HepG2 (cell line): Measurements from ENCODE around the gene SMOC1. TPM values are rescaled to one million over a fixed set of nuclear protein-coding genes. Genes with fewer than 3 reads are reported as not detected.

Source experiments
- AKAP8 ChIP-seq: sonication (generic); formaldehyde crosslinking; IDR thresholded peaks from 2 replicates; pipeline ENCODE4 v1.5.1; 2020; ENCODE audit warnings: mild to moderate bottlenecking, missing genetic modification reagents
- ATF7-NPFF ChIP-seq: sonication (generic); formaldehyde crosslinking; IDR thresholded peaks from 2 replicates; pipeline ENCODE4 v1.8.1; 2023; ENCODE audit warnings: mild to moderate bottlenecking, low read depth, missing genetic modification reagents, moderate library complexity
- CEBPB ChIP-seq: IDR thresholded peaks from 2 replicates; pipeline ENCODE4 v1.6.1; 2011; ENCODE audit warnings: low read depth, low read length, improper control_type of control experiment, borderline replicate concordance
- ERF ChIP-seq: IDR thresholded peaks from 2 replicates; pipeline ENCODE4 v1.6.1; 2018; ENCODE audit warnings: missing biosample characterization, missing genetic modification reagents
- FIP1L1 ChIP-seq: fragments of 200-400 bp; formaldehyde crosslinking; IDR thresholded peaks from 2 replicates; pipeline ENCODE4 v1.6.1; 2018; ENCODE audit warnings: low read depth, mild to moderate bottlenecking, low read length, moderate library complexity, borderline replicate concordance; ENCODE audit not compliant: insufficient read depth
- FOXA3 ChIP-seq: IDR thresholded peaks from 2 replicates; pipeline ENCODE4 v1.6.1; 2016; ENCODE audit warnings: missing genetic modification reagents, missing compliant biosample characterization
- HMGA1 ChIP-seq: sonication (generic); formaldehyde crosslinking; conservative IDR thresholded peaks from 2 replicates; pipeline ENCODE4 v1.4.0; 2020; ENCODE audit warnings: missing genetic modification reagents
- HNF4A ChIP-seq: sonication (generic); formaldehyde crosslinking; IDR thresholded peaks from 2 replicates; pipeline ENCODE4 v1.4.0; 2020; ENCODE audit warnings: missing genetic modification reagents
- HNRNPUL1 ChIP-seq: fragments of 200-400 bp; formaldehyde crosslinking; IDR thresholded peaks from 2 replicates; pipeline ENCODE4 v1.6.1; 2017; ENCODE audit warnings: low read depth, mild to moderate bottlenecking, low read length, moderate library complexity
- IKZF1 ChIP-seq: fragments of 450-650 bp; IDR thresholded peaks from 2 replicates; pipeline ENCODE4 v1.7.1; 2016
- WIZ ChIP-seq: sonication (generic); formaldehyde crosslinking; IDR thresholded peaks from 2 replicates; pipeline ENCODE4 v1.5.1; 2020; ENCODE audit warnings: mild to moderate bottlenecking, missing genetic modification reagents
- XRCC5 ChIP-seq: fragments of 200-400 bp; formaldehyde crosslinking; optimal IDR thresholded peaks from 2 replicates; pipeline ENCODE3; 2017; ENCODE audit warnings: mild to moderate bottlenecking, low read length
- ZNF225 ChIP-seq: sonication (generic); formaldehyde crosslinking; IDR thresholded peaks from 2 replicates; pipeline ENCODE4 v1.4.0; 2020; ENCODE audit warnings: mild to moderate bottlenecking, missing genetic modification reagents
- ZNF234 ChIP-seq: sonication (generic); formaldehyde crosslinking; conservative IDR thresholded peaks from 2 replicates; pipeline ENCODE4 v1.5.1; 2020; ENCODE audit warnings: mild to moderate bottlenecking, missing genetic modification reagents
- ZNF547 ChIP-seq: sonication (generic); formaldehyde crosslinking; IDR thresholded peaks from 2 replicates; pipeline ENCODE4 v1.5.1; 2020; ENCODE audit warnings: mild to moderate bottlenecking, missing genetic modification reagents
- ZNF772 ChIP-seq: sonication (generic); formaldehyde crosslinking; IDR thresholded peaks from 2 replicates; pipeline ENCODE4 v1.5.0; 2020; ENCODE audit warnings: mild to moderate bottlenecking, missing genetic modification reagents
- polyA plus RNA-seq, 8 experiments: library from polyadenylated mRNA; depleted of rRNA in 3 of 8; stranded (reverse) in 7 of 8; unstranded in 1 of 8; fragments of >200 nt; fragmentation: Illumina TruSeq in 4 of 8; extraction: Trizol in 4 of 8; gene quantifications; 2 replicates each; pipeline versions ENCODE4 v1.2.1 to v1.2.3, GENCODE V29; 2011 to 2016; ENCODE audit warnings: low read depth in 4 of 8, missing spikeins in 1 of 8, mixed read lengths in 1 of 8; ENCODE audit not compliant: insufficient read depth in 1 of 8
- total RNA-seq, 5 experiments: library from RNA; depleted of rRNA; stranded (reverse); fragments of >200 nt; fragmentation: Illumina TruSeq; extraction: Trizol; gene quantifications; 2 replicates each; pipeline ENCODE4 v1.2.3, GENCODE V29; 2016; ENCODE audit warnings: low read depth in 1 of 5
- TF ChIP-seq, protein P1 (sequence below): sonication (generic); formaldehyde crosslinking; conservative IDR thresholded peaks from 2 replicates; pipeline ENCODE4 v1.8.0; 2022; ENCODE audit warnings: low read depth, missing genetic modification reagents
- TF ChIP-seq, protein P2 (sequence below): sonication (generic); formaldehyde crosslinking; IDR thresholded peaks from 2 replicates; pipeline ENCODE4 v1.5.0; 2020; ENCODE audit warnings: missing genetic modification reagents
- TF ChIP-seq, protein P3 (sequence below): sonication (generic); formaldehyde crosslinking; IDR thresholded peaks from 2 replicates; pipeline ENCODE4 v1.5.1; 2020; ENCODE audit warnings: mild to moderate bottlenecking, moderate library complexity, missing genetic modification reagents
- TF ChIP-seq, protein P4 (sequence below): sonication (generic); formaldehyde crosslinking; IDR thresholded peaks from 2 replicates; pipeline ENCODE4 v1.9.0; 2021; ENCODE audit warnings: missing genetic modification reagents, borderline replicate concordance
- TF ChIP-seq, protein P5 (sequence below): sonication (generic); formaldehyde crosslinking; IDR thresholded peaks from 2 replicates; pipeline ENCODE4 v1.4.0; 2020; ENCODE audit warnings: missing genetic modification reagents

The SMOC1 gene
- total and polyA plus RNA-seq, 2 of the 13 experiments (the other 11 are each of a cell fraction or from before 2014, with no cell fraction given), result 17.8 to 35.6 TPM

DNA sequence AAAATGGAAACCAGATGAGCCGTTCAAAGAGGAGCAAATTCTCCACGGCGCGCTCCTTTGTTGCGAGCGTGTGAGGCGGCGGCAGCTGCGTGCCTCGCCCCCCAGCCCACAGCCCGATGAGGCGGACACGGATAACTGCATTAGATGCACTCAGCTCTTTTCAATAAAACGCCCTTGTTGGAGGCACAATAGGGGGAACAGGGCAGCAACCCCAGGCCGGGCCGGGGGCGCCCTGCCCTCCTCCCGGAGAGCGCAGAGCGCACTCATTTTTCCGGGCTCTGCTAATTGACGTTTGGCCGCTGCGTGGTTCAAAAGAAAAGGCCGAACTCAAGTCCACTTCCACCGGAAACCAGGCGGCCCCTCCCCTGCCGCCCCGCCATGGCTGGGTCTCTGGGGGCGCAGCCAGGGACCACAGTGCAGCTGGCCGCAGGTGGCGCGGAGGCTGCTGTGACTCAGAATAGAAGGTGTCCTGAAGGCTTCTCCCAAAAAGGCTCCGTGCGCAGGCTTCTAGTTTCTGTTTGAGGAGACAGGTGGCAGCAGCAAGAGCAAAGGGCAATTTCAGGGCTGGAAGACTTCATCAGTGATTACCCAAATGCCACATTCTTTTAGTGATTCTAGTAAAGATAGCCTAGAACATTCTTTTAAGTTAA lies 29.0 kb upstream of the SMOC1 start (continued):
- TF ChIP-seq, protein P1, sequence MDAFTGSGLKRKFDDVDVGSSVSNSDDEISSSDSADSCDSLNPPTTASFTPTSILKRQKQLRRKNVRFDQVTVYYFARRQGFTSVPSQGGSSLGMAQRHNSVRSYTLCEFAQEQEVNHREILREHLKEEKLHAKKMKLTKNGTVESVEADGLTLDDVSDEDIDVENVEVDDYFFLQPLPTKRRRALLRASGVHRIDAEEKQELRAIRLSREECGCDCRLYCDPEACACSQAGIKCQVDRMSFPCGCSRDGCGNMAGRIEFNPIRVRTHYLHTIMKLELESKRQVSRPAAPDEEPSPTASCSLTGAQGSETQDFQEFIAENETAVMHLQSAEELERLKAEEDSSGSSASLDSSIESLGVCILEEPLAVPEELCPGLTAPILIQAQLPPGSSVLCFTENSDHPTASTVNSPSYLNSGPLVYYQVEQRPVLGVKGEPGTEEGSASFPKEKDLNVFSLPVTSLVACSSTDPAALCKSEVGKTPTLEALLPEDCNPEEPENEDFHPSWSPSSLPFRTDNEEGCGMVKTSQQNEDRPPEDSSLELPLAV (CRISPR knock-in tag), result no peak
- TF ChIP-seq ZNF772 (CRISPR knock-in tag) (no peak; the same call in 1 of the 2 replicates), ATF7-NPFF (CRISPR knock-in tag) (no peak), HNF4A (CRISPR knock-in tag) (peak; percentile 85), HMGA1 (CRISPR knock-in tag) (no peak), WIZ (CRISPR knock-in tag) (0 out of 2 replicates have a peak, but pooled peaks have one; percentile 69), CEBPB (no peak), FIP1L1 (0 out of 2 replicates have a peak, but pooled peaks have one; percentile 29), FOXA3 (peak; percentile 49; the same call in 1 of the 2 replicates), ZNF234 (CRISPR knock-in tag) (no peak), ERF (CRISPR knock-in tag) (peak; percentile 69), XRCC5 (peak; percentile 66), ZNF547 (CRISPR knock-in tag) (no peak), AKAP8 (CRISPR knock-in tag) (peak; percentile 38; the same call in 1 of the 2 replicates), IKZF1 (no peak), HNRNPUL1 (no peak), ZNF225 (CRISPR knock-in tag) (peak; percentile 45; the same call in 1 of the 2 replicates)
- TF ChIP-seq, protein P2, sequence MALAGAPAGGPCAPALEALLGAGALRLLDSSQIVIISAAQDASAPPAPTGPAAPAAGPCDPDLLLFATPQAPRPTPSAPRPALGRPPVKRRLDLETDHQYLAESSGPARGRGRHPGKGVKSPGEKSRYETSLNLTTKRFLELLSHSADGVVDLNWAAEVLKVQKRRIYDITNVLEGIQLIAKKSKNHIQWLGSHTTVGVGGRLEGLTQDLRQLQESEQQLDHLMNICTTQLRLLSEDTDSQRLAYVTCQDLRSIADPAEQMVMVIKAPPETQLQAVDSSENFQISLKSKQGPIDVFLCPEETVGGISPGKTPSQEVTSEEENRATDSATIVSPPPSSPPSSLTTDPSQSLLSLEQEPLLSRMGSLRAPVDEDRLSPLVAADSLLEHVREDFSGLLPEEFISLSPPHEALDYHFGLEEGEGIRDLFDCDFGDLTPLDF, result no peak
- TF ChIP-seq, protein P3, sequence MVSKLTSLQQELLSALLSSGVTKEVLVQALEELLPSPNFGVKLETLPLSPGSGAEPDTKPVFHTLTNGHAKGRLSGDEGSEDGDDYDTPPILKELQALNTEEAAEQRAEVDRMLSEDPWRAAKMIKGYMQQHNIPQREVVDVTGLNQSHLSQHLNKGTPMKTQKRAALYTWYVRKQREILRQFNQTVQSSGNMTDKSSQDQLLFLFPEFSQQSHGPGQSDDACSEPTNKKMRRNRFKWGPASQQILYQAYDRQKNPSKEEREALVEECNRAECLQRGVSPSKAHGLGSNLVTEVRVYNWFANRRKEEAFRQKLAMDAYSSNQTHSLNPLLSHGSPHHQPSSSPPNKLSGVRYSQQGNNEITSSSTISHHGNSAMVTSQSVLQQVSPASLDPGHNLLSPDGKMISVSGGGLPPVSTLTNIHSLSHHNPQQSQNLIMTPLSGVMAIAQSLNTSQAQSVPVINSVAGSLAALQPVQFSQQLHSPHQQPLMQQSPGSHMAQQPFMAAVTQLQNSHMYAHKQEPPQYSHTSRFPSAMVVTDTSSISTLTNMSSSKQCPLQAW, result 0 out of 2 replicates have a peak, but pooled peaks have one; percentile 17
- TF ChIP-seq, protein P4, sequence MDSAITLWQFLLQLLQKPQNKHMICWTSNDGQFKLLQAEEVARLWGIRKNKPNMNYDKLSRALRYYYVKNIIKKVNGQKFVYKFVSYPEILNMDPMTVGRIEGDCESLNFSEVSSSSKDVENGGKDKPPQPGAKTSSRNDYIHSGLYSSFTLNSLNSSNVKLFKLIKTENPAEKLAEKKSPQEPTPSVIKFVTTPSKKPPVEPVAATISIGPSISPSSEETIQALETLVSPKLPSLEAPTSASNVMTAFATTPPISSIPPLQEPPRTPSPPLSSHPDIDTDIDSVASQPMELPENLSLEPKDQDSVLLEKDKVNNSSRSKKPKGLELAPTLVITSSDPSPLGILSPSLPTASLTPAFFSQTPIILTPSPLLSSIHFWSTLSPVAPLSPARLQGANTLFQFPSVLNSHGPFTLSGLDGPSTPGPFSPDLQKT, result peak; percentile 81; the same call in 1 of the 2 replicates
- TF ChIP-seq, protein P5, sequence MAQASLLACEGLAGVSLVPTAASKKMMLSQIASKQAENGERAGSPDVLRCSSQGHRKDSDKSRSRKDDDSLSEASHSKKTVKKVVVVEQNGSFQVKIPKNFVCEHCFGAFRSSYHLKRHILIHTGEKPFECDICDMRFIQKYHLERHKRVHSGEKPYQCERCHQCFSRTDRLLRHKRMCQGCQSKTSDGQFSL (CRISPR knock-in tag), result peak; percentile 13; the same call in 1 of the 2 replicates
